ENCODE results near the gene IFNL3.
"Not testable (repeated sequence)": the region's sequence is repeated elsewhere in the genome, so short reads cannot be mapped to it uniquely, and the experiment has no call there.

The IFNL3 gene

DNA sequence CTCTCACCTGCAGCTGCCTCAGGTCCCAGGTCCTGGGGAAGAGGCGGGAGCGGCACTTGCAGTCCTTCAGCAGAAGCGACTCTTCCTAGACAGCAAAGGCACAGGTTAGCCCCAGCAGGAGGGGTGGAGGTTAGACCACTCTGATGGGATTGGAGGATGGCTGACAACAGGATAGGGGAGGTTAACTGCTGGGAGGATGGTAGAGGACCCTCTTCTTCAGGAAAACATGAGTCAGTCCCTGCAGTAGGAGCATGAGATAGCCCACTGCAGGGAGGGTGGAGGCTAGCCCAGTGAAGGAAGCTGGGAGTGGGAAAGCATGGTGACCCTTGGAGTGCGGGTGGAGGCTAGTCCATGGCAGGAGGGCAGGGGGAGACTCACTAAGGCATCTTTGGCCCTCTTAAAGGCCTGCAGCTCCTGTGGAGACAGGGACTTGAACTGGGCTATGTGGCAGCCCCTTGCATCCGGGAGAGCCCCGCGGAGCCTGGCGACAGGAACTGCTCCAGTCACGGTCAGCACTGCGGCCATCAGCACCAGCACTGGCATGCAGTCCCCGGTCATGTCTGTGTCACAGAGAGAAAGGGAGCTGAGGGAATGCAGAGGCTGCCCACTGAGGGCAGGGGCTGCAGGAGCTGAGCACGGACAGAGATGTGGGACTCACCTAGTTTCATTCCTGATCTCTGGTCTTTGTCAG lies at the start of gene IFNL3:
TSS of gene IFNL3 (minus strand) at position 597 of the 691 bp plus-strand sequence. CDS start at position 558, 39 bp downstream.
- FAIRE-seq; DNase-seq (ENCODE audit: insufficient read length, low spot score): not testable (repeated sequence)

- no peak for TF ChIP-seq POLR2A (IDR thresholded peaks at IDR 0.05; ENCODE audit: low read depth, low read length)
- FAIRE-seq = no peak
These were observed 48.6 kb upstream of the IFNL3 start for GRCh38 chr19:39293394-39293793.

GRCh38 chr19:39284032-39284431 lies 39.2 kb upstream of the IFNL3 start:
- no peak for TF ChIP-seq POLR2A (IDR thresholded peaks at IDR 0.05; ENCODE audit: low read depth, low read length)
- no peak for FAIRE-seq
- DNase-seq (ENCODE audit: insufficient read length, low spot score) = no peak

More at GRCh38 chr19:39293394-39293793, 48.6 kb upstream of the IFNL3 start:
- DNase-seq (ENCODE audit: insufficient read length, low spot score) = no peak

DNA sequence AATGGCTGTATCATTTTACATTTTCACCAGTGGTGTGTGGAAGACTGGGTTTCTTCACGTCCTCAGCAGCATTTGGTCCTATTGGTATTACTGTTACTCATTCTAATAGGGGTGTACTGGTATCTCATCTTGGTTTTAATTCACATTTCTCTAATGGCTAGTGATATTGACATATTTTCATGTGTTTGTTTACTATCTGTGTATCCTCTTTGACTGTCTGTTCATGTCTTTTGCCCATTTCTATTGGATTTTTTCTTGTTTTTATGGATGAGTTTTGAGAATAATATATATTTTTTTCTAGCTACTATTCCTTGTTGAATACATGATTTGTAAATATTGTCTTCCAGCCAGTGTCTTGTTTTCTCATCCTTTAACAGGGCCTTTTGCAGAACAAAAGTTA lies 37.2 kb upstream of the IFNL3 start:
- no peak for TF ChIP-seq POLR2A (IDR thresholded peaks at IDR 0.05; ENCODE audit: low read depth, low read length)
- DNase-seq (ENCODE audit: insufficient read length, low spot score) (no peak), FAIRE-seq (no peak)

DNA sequence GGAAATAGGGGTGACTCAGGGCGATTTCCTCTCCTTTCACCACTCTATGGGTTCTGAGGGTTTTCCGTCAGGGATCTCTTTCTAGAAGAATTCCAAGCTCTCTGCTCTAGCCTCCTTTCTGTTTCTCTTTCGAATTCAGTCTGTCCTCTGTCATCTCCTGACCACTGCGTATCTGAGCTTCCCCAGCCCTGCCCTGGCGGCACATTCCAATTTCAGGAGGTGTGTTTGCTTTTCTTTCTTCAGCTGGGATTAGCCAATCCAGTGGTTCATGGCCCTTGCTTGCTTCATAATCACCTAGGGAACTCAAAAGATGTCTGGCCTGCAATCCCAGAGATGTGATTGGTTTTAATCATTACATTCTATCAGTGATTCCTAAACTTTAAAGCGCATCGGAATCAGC lies 32.8 kb upstream of the IFNL3 start:
- DNase-seq (ENCODE audit: insufficient read length, low spot score) = no peak
- TF ChIP-seq POLR2A (IDR thresholded peaks at IDR 0.05; ENCODE audit: low read depth, low read length) = no peak
- no peak for FAIRE-seq

- no peak for TF ChIP-seq POLR2A (IDR thresholded peaks at IDR 0.05; ENCODE audit: low read depth, low read length)
- DNase-seq (ENCODE audit: insufficient read length, low spot score) = no peak
- FAIRE-seq = no peak
These were observed 31.9 kb upstream of the IFNL3 start for GRCh38 chr19:39276740-39277139.

DNA sequence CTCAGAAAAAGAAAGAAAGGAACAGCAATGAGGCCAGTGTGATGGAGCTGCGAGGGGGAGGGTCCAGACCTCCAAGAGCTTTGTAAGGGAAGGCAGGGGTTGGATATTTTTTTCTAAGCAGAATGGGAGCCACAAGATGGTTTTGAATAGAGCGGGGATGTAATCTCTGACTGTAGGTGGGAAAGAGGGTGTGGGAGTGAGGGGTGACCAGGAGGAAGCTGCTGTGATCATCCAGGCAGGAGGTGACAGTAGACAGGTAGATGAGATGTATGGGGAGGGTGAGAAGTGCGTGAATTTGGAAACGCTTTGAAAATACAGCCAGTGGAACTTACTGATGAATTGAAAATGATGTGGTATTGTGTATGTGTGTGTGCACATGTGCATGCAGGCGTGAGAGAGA lies 30.8 kb upstream of the IFNL3 start:
- DNase-seq (ENCODE audit: insufficient read length, low spot score) (no peak), FAIRE-seq (no peak)

DNA sequence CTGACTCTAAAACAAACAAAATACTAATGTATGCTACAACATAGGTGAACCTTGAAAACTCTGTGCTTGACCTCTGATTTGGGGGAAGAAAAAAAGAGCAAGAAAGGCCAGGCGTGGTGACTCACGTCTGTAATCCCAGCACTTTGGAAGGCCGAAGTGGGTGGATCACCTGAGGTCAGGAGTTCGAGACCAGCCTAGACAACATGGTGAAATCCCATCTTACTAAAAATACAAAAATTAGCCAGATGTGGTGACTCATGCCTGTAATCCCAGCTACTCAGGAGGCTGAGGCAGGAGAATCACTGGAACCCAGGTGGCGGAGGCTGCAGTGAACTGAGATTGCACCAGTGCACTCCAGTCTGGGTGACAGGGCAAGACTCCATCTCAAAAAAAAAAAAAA lies 29.1 kb upstream of the IFNL3 start:
- not testable (repeated sequence) for DNase-seq (ENCODE audit: insufficient read length, low spot score)

More for the DNA sequence above, 30.8 kb upstream of the IFNL3 start:
- TF ChIP-seq POLR2A (IDR thresholded peaks at IDR 0.05; ENCODE audit: low read depth, low read length) = no peak

DNA sequence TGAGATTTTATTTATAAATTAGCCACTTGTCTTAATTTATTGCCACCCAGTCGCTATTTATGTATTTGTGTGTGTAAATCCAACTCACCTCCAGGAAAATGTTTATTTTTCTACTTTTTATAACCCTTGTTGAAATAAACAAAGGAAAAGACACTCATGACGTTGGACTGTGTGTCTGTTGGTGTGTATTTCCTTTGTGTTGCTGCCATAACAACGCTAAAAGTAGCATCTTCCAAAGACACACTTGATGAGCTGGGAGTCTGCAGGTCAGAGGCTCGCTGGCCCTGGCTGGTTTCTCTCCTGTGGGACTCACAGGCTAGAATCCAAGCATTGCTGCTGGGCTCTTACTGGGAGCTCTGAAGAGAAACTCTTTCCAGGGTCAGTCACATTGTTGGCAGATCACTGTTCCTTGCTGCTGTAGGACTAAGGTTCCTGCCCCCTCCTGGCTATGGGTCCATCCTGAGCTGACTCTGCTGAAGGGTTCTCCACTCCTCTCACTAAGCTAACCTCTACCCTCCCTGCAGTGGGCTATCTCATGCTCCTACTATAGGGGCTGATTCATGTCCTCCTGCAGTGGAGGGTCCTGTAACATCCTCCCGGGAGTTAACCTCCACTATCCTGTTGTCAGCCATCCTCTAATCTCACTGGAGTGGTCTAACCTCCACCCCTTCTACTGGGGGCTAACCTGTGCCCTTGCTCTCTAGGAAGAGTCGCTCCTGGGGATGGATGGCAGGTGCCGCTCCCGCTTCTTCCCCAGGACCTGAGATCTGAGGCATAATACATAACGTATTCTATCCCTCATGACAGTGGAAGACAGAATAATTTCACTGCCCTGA lies 25.4 kb upstream of the IFNL3 start:
- TF ChIP-seq POLR2A (IDR thresholded peaks at IDR 0.05; ENCODE audit: low read depth, low read length) = no peak
- FAIRE-seq (no peak), DNase-seq (ENCODE audit: insufficient read length, low spot score) (no peak)

More for the DNA sequence above, 29.1 kb upstream of the IFNL3 start:
- FAIRE-seq = not testable (repeated sequence)

DNA sequence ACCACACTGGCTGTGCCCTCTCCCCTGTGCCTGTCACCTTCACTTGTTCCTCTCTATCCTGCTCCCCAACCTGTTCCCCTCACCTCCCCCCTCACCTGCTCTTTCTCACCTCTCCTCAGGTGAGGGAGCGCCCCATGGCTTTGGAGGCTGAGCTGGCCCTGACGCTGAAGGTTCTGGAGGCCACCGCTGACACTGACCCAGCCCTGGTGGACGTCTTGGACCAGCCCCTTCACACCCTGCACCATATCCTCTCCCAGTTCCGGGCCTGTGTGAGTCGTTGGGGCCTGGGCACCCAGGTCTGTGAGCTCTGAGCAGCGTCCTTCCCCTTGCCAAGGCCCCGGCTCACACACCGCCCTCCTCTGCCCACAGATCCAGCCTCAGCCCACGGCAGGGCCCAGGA lies 24.6 kb upstream of the IFNL3 start:
- FAIRE-seq; DNase-seq (ENCODE audit: insufficient read length, low spot score): not testable (repeated sequence)

DNA sequence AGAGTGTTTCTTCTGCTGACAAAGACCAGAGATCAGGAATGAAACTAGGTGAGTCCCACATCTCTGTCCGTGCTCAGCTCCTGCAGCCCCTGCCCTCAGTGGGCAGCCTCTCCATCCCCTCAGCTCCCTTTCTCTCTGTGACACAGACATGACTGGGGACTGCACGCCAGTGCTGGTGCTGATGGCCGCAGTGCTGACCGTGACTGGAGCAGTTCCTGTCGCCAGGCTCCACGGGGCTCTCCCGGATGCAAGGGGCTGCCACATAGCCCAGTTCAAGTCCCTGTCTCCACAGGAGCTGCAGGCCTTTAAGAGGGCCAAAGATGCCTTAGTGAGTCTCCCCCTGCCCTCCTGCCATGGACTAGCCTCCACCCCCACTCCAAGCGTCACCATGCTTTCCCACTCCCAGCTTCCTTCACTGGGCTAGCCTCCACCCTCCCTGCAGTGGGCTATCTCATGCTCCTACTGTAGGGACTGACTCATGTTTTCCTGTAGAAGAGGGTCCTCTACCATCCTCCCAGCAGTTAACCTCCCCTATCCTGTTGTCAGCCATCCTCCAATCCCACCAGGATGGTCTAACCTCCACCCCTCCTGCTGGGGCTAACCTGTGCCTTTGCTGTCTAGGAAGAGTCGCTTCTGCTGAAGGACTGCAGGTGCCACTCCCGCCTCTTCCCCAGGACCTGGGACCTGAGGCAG lies 23.9 kb upstream of the IFNL3 start:
- DNase-seq (ENCODE audit: insufficient read length, low spot score); FAIRE-seq: not testable (repeated sequence)

- not testable (repeated sequence) for FAIRE-seq
These were observed 23.3 kb upstream of the IFNL3 start, which contains the start of gene IFNL2 for GRCh38 chr19:39268085-39268484. IFNL2 (plus strand) TSS chr19:39268396; CDS start chr19:39268569, 173 bp downstream.

GRCh38 chr19:39265321-39265916 lies 20.6 kb upstream of the IFNL3 start:
- no peak for DNase-seq (ENCODE audit: insufficient read length, low spot score)

More at GRCh38 chr19:39268085-39268484, 23.3 kb upstream of the IFNL3 start, which contains the start of gene IFNL2:
- not testable (repeated sequence) for DNase-seq (ENCODE audit: insufficient read length, low spot score)

More at GRCh38 chr19:39265321-39265916, 20.6 kb upstream of the IFNL3 start:
- TF ChIP-seq POLR2A (IDR thresholded peaks at IDR 0.05; ENCODE audit: low read depth, low read length) = no peak
- no peak for FAIRE-seq
